Measurements from ENCODE around the gene ANXA1. TPM values are rescaled to one million over a fixed set of nuclear protein-coding genes. Genes with fewer than 3 reads are reported as not detected.
A peak's percentile ranks its signal among the peaks of the same experiment; 100 is the strongest.

The ANXA1 gene
- total RNA-seq, 2 donors from 2014 or later: 0.82 to 8.9 TPM

GRCh38 chr9:73215249-73215648, 63.6 kb downstream of the ANXA1 start:
- Mint-ChIP-seq H3K4me3 (no peak overlapping the region), H3K36me3 (ENCODE audit: low read depth) (peaks cover 10% of the 10 kb centered on the region), H3K27me3 (ENCODE audit: insufficient read depth) (no peaks in the 10 kb centered on the region), H3K27ac (peak overlapping the region; percentile 72), H3K9me3 (peaks cover 28% of the 10 kb centered on the region), H3K4me1 (peaks cover 19% of the 10 kb centered on the region)
- Histone ChIP-seq H3K4me1 (ENCODE audit: control insufficient read depth, insufficient read depth, low read length) (no peaks in the 10 kb centered on the region), H3K27me3 (ENCODE audit: control insufficient read depth, insufficient read depth, low read length, poor library complexity, severe bottlenecking) (no peaks in the 10 kb centered on the region), H3K4me3 (ENCODE audit: low read length) (no peak overlapping the region), H3K27ac (ENCODE audit: low read depth, low read length) (no peak overlapping the region), H3K9me3 (ENCODE audit: control insufficient read depth, low read length) (peaks cover 20% of the 10 kb centered on the region), H3K9ac (ENCODE audit: extremely low read depth, low read length, poor library complexity, severe bottlenecking) (no peak overlapping the region), H3K36me3 (ENCODE audit: control insufficient read depth, insufficient read depth, low read length) (no peaks in the 10 kb centered on the region)
- 15 to 44% methylated on average over 1 to 3 of the region's 3 CpGs for WGBS, 2 experiments (ENCODE audit: insufficient coverage in 1 of 2, insufficient read length in 1 of 2)
- no peak for TF ChIP-seq CTCF (conservative IDR thresholded peaks at IDR 0.05)
- peak; percentile 81 for DNase-seq

- Mint-ChIP-seq H3K4me3 (no peak overlapping the region), H3K27ac (peak overlapping the region; percentile 83), H3K27me3 (ENCODE audit: insufficient read depth) (no peaks in the 10 kb centered on the region), H3K4me1 (peaks cover 21% of the 10 kb centered on the region), H3K9me3 (peaks cover 30% of the 10 kb centered on the region), H3K36me3 (ENCODE audit: low read depth) (peaks cover 10% of the 10 kb centered on the region)
- no peak for DNase-seq
- no peak for TF ChIP-seq CTCF (conservative IDR thresholded peaks at IDR 0.05)
- Histone ChIP-seq H3K27ac (ENCODE audit: low read depth, low read length) (no peak overlapping the region), H3K9me3 (ENCODE audit: control insufficient read depth, low read length) (peaks cover 21% of the 10 kb centered on the region), H3K9ac (ENCODE audit: extremely low read depth, low read length, poor library complexity, severe bottlenecking) (no peak overlapping the region), H3K4me3 (ENCODE audit: low read length) (no peak overlapping the region), H3K27me3 (ENCODE audit: control insufficient read depth, insufficient read depth, low read length, poor library complexity, severe bottlenecking) (no peaks in the 10 kb centered on the region), H3K4me1 (ENCODE audit: control insufficient read depth, insufficient read depth, low read length) (peaks cover 4% of the 10 kb centered on the region), H3K36me3 (ENCODE audit: control insufficient read depth, insufficient read depth, low read length) (no peaks in the 10 kb centered on the region)
These were observed 64.4 kb downstream of the ANXA1 start for GRCh38 chr9:73216100-73216499.

Other genes starting within 250 kb of the ANXA1 start
- 1 to 10 TPM; 3.5 to 4.6 TPM for gene ALDH1A1, start 198.8 kb upstream of the ANXA1 start, total RNA-seq

All from endodermal cell (in vitro differentiated cells).